Transverse colon (tissue), 4 donors: ENCODE results near the gene MYOCD. TPM values are rescaled to one million over a fixed set of nuclear protein-coding genes. Genes with fewer than 3 reads are reported as not detected.

Experiments
- DNase-seq: peaks from one replicate; pipeline ENCODE4 v3.0.0-alpha.2; 2019
- H3K27ac ChIP-seq, 4 donors: fragments of 200-600 bp; sonication (generic); 2 replicates each; pipeline ENCODE4 v1.5.1; 2016 to 2018; ENCODE audit warnings: inconsistent platforms in 4 of 4
- H3K27me3 ChIP-seq: fragments of 200-600 bp; sonication (generic); 2 replicates; pipeline ENCODE4 v1.5.1; 2017; ENCODE audit warnings: inconsistent platforms
- H3K36me3 ChIP-seq, 4 donors: fragments of 200-600 bp; sonication (generic); 2 replicates each; pipeline ENCODE4 v1.5.1; 2017 to 2019; ENCODE audit warnings: inconsistent platforms in 4 of 4
- H3K4me1 ChIP-seq, 4 donors: fragments of 200-600 bp; sonication (generic); 2 replicates each; pipeline ENCODE4 v1.5.1; 2017 to 2020; ENCODE audit warnings: inconsistent platforms in 4 of 4
- H3K4me3 ChIP-seq, 4 donors: fragments of 200-600 bp; sonication (generic); 1 replicate in 1 of 4; 2 replicates in 3 of 4; pipeline versions ENCODE4 v1.5.1 to v1.6.1; 2017 to 2019; ENCODE audit warnings: inconsistent platforms in 4 of 4
- H3K9me3 ChIP-seq, 2 donors: fragments of 200-600 bp; sonication (generic); 2 replicates each; pipeline ENCODE4 v1.5.1; 2017 to 2019; ENCODE audit warnings: inconsistent platforms in 2 of 2
- CTCF ChIP-seq, 5 experiments: fragments of 200-600 bp in 3 of 5; fragments of 450-650 bp in 2 of 5; sonication (generic) in 3 of 5; IDR thresholded peaks; 1 replicate in 2 of 5; 2 replicates in 3 of 5; pipeline ENCODE4 v1.5.1; 2016 to 2017; ENCODE audit warnings: antibody characterized with exemption in 5 of 5, inconsistent platforms in 3 of 5, mild to moderate bottlenecking in 2 of 5, moderate library complexity in 1 of 5
- EP300 ChIP-seq: sonication (generic); formaldehyde crosslinking; IDR thresholded peaks from one replicate; pipeline ENCODE4 v1.6.1; 2017; ENCODE audit warnings: antibody characterized with exemption, low read depth
- POLR2A ChIP-seq: fragments of 450-650 bp; IDR thresholded peaks from one replicate; pipeline ENCODE4 v1.6.1; 2016; ENCODE audit warnings: antibody characterized with exemption, mild to moderate bottlenecking, moderate library complexity
- POLR2AphosphoS5 ChIP-seq, 3 donors: sonication (generic); formaldehyde crosslinking; IDR thresholded peaks; one replicate each; pipeline ENCODE4 v1.6.1; 2016; ENCODE audit warnings: antibody characterized with exemption in 3 of 3
- WGBS, 2 donors: methylation state at CpG; one replicate each; pipeline ENCODE4 v1.1.5; 2018; ENCODE audit warnings: low coverage in 1 of 2; 5-methylcytosine and 5-hydroxymethylcytosine counted together
- in situ Hi-C, 4 donors: fragments of 200-750 bp; cut with MboI; loops; one replicate each; pipeline versions ENCODE4 v1.15.0 to v1.15.1; 2017; ENCODE audit warnings: low sequenced_read_pairs in 3 of 4, low pct_ligation_motif_present in 1 of 4, low pct_unique_long_range_greater_than_20kb in 1 of 4
- intact Hi-C: fragments of 100-400 bp; cut with DNase I; formaldehyde crosslinking; loops from one replicate; pipeline ENCODE4 v1.15.1; 2023; ENCODE audit warnings: low total_unique reads
- total RNA-seq, 4 donors: library from RNA; depleted of rRNA; stranded (reverse); fragments of >200 nt; gene quantifications; one replicate each; pipeline ENCODE4 v1.1.0, GENCODE V29; 2016

MYOCD gene
- total RNA-seq, 4 donors from 2014 or later, result 15.9 to 59.1 (median 35.0) TPM

GRCh38 chr17:12664894-12665262, 812 bp upstream of the MYOCD start:
- Histone ChIP-seq H3K27ac (peak overlapping the region; percentile 80 to 95 (median 88)), H3K27me3 (peaks cover 38% of the 10 kb centered on the region), H3K4me3 (peak overlapping the region; percentile 47 to 76 (median 60)), H3K36me3 (no peaks in the 10 kb centered on the region), H3K9me3 (no peaks in the 10 kb centered on the region), H3K4me1 (peaks cover 0 to 12% (median 5%) of the 10 kb centered on the region in 4 donors)
- in situ Hi-C loops, result loop anchor here in 3 of 4 donors (10.0 to 25.0 kb wide), 3 partner anchors 403 to 428 kb away; no protein-coding TSS in a partner anchor
- intact Hi-C loops, result loop anchor here (5.0 to 10.0 kb wide), 4 partner anchors 118 to 480 kb away; no protein-coding TSS in a partner anchor
- TF ChIP-seq EP300, result no peak
- TF ChIP-seq POLR2AphosphoS5 (IDR thresholded peaks at IDR 0.05), result no peak
- TF ChIP-seq POLR2A, result no peak
- no peak for TF ChIP-seq CTCF (IDR thresholded peaks at IDR 0.05)
- WGBS, 2 donors, result 16 to 30% methylated on average over 5 to 11 of the region's 11 CpGs
- DNase-seq, result no peak

GRCh38 chr17:12666718-12667117, 1.0 kb downstream of the MYOCD start:
- no peak for TF ChIP-seq POLR2A
- TF ChIP-seq EP300, result no peak
- TF ChIP-seq POLR2AphosphoS5 (IDR thresholded peaks at IDR 0.05), result no peak
- TF ChIP-seq CTCF (IDR thresholded peaks at IDR 0.05), result no peak
- peak overlapping the region; percentile 80 to 95 (median 88) for H3K27ac ChIP-seq
- peak overlapping the region; percentile 24 to 69 (median 50) for H3K4me3 ChIP-seq
- H3K9me3 ChIP-seq, result no peaks in the 10 kb centered on the region
- peaks cover 38% of the 10 kb centered on the region for H3K27me3 ChIP-seq
- intact Hi-C loops, result loop anchor here (5.0 to 10.0 kb wide), 4 partner anchors 119 to 482 kb away; no protein-coding TSS in a partner anchor
- 59 to 64% methylated on average over 3 to 6 of the region's 6 CpGs for WGBS, 2 donors
- peaks cover 0 to 12% (median 5%) of the 10 kb centered on the region in 4 donors for H3K4me1 ChIP-seq
- no peaks in the 10 kb centered on the region for H3K36me3 ChIP-seq
- in situ Hi-C loops, result loop anchor here in 3 of 4 donors (10.0 to 25.0 kb wide), 3 partner anchors 404 to 429 kb away; no protein-coding TSS in a partner anchor
- DNase-seq, result no peak

- no peaks in the 10 kb centered on the region for H3K36me3 ChIP-seq
- in situ Hi-C loops, result loop anchor here in 3 of 4 donors (10.0 to 25.0 kb wide), 3 partner anchors 405 to 430 kb away; no protein-coding TSS in a partner anchor
These were observed 1.7 kb downstream of the MYOCD start for GRCh38 chr17:12667299-12667958.

More at GRCh38 chr17:12667299-12667958, 1.7 kb downstream of the MYOCD start:
- DNase-seq, result peak; percentile 20
- peak overlapping the region; percentile 24 to 69 (median 50) for H3K4me3 ChIP-seq
- TF ChIP-seq POLR2A, result no peak
- peak; percentile 33 to 62 (median 39) for TF ChIP-seq CTCF (IDR thresholded peaks at IDR 0.05)
- TF ChIP-seq POLR2AphosphoS5 (IDR thresholded peaks at IDR 0.05), result peak in 2 of 3 donors; percentile 38 to 40
- TF ChIP-seq EP300, result no peak
- intact Hi-C loops, result loop anchor here (5.0 to 10.0 kb wide), 4 partner anchors 120 to 483 kb away; no protein-coding TSS in a partner anchor
- 24 to 37% methylated on average over 2 to 9 of the region's 9 CpGs for WGBS, 2 donors
- H3K27me3 ChIP-seq, result peaks cover 38% of the 10 kb centered on the region
- peak overlapping the region; percentile 80 to 95 (median 88) for H3K27ac ChIP-seq
- no peaks in the 10 kb centered on the region for H3K9me3 ChIP-seq
- peaks cover 0 to 12% (median 5%) of the 10 kb centered on the region in 4 donors for H3K4me1 ChIP-seq
